Upper lobe of left lung (tissue), 6 donors: ENCODE measurements around the gene HCK. TPM values are rescaled to one million over a fixed set of nuclear protein-coding genes. Genes with fewer than 3 reads are reported as not detected.
A peak's percentile ranks its signal among the peaks of the same experiment; 100 is the strongest.

Experiments
- ATAC-seq, 2 donors: fragments of 200-7000 bp; cut with Tn5 transposase; one replicate each; pipeline ENCODE4 v1.9.1; 2022; ENCODE audit warnings: mild to moderate bottlenecking in 2 of 2, moderate library complexity in 2 of 2; ENCODE audit not compliant: low FRiP score in 2 of 2
- DNase-seq, 2 donors: peaks; one replicate each; pipeline ENCODE4 v3.0.0-alpha.2; 2019 to 2020
- H3K27ac ChIP-seq, 4 donors: fragments of 200-600 bp; sonication (generic); one replicate each; pipeline ENCODE4 v1.5.1; 2016 to 2019
- H3K27me3 ChIP-seq, 4 donors: fragments of 200-600 bp; sonication (generic); one replicate each; pipeline ENCODE4 v1.5.1; 2017 to 2019
- H3K36me3 ChIP-seq, 4 donors: fragments of 200-600 bp; sonication (generic); one replicate each; pipeline ENCODE4 v1.5.1; 2016 to 2019
- H3K4me1 ChIP-seq, 4 donors: fragments of 200-600 bp; sonication (generic); one replicate each; pipeline ENCODE4 v1.5.1; 2018 to 2019
- H3K4me3 ChIP-seq, 4 donors: fragments of 200-600 bp; sonication (generic); one replicate each; pipeline ENCODE4 v1.5.1; 2017 to 2019; ENCODE audit warnings: mild to moderate bottlenecking in 2 of 4, moderate library complexity in 1 of 4
- H3K9me3 ChIP-seq, 4 donors: fragments of 200-600 bp; sonication (generic); one replicate each; pipeline ENCODE4 v1.5.1; 2018 to 2019
- EP300 ChIP-seq, 4 donors: sonication (generic); formaldehyde crosslinking; IDR thresholded peaks; one replicate each; pipeline ENCODE4 v1.5.1; 2017; ENCODE audit warnings: antibody characterized with exemption in 4 of 4, control low read depth in 2 of 4
- POLR2A ChIP-seq, 4 donors: fragments of 450-650 bp; IDR thresholded peaks; one replicate each; pipeline ENCODE4 v1.5.1; 2016 to 2017; ENCODE audit warnings: antibody characterized with exemption in 4 of 4, mild to moderate bottlenecking in 2 of 4
- POLR2AphosphoS5 ChIP-seq, 2 donors: sonication (generic); formaldehyde crosslinking; IDR thresholded peaks; one replicate each; pipeline ENCODE4 v1.5.1; 2017; ENCODE audit warnings: antibody characterized with exemption in 2 of 2
- WGBS, 2 donors: methylation state at CpG; one replicate each; pipeline ENCODE4 v1.1.5; 2017 to 2018; 5-methylcytosine and 5-hydroxymethylcytosine counted together
- total RNA-seq, 6 donors: library from RNA; depleted of rRNA in 4 of 6; stranded (reverse); fragments of >200 nt in 4 of 6; gene quantifications; one replicate each; pipeline versions ENCODE4 v1.1.0 to v1.2.1, GENCODE V29; 2016 to 2021
- TF ChIP-seq, protein P1 (sequence below), 6 experiments: fragments of 450-650 bp in 4 of 6; fragments of 200-600 bp in 2 of 6; sonication (generic) in 2 of 6; IDR thresholded peaks; one replicate each; pipeline ENCODE4 v1.5.1; 2016 to 2019; ENCODE audit warnings: antibody characterized with exemption in 6 of 6
- donor health status: DM: no; HTN: no; CAD: no; lungs with moderate emphysema.
- donor health status: DM: no; HTN: yes; CAD: no; lungs with severe emphysema.

The HCK gene
- total RNA-seq, 6 donors from 2014 or later = 27.7 to 93.9 (median 69.1) TPM

GRCh38 chr20:32007787-32008616 lies 44.0 kb upstream of the HCK start:
- no peaks in the 10 kb centered on the region for H3K9me3 ChIP-seq
- ATAC-seq = peak in 1 of 2 donors; percentile 79
- H3K36me3 ChIP-seq = no peaks in the 10 kb centered on the region
- no peak for TF ChIP-seq EP300 (IDR thresholded peaks at IDR 0.05)
- peak; percentile 64 to 77 for TF ChIP-seq POLR2AphosphoS5 (IDR thresholded peaks at IDR 0.05)
- no peak for TF ChIP-seq POLR2A (IDR thresholded peaks at IDR 0.05)
- TF ChIP-seq, protein P1, sequence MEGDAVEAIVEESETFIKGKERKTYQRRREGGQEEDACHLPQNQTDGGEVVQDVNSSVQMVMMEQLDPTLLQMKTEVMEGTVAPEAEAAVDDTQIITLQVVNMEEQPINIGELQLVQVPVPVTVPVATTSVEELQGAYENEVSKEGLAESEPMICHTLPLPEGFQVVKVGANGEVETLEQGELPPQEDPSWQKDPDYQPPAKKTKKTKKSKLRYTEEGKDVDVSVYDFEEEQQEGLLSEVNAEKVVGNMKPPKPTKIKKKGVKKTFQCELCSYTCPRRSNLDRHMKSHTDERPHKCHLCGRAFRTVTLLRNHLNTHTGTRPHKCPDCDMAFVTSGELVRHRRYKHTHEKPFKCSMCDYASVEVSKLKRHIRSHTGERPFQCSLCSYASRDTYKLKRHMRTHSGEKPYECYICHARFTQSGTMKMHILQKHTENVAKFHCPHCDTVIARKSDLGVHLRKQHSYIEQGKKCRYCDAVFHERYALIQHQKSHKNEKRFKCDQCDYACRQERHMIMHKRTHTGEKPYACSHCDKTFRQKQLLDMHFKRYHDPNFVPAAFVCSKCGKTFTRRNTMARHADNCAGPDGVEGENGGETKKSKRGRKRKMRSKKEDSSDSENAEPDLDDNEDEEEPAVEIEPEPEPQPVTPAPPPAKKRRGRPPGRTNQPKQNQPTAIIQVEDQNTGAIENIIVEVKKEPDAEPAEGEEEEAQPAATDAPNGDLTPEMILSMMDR (IDR thresholded peaks at IDR 0.05) = no peak
- H3K27me3 ChIP-seq = no peaks in the 10 kb centered on the region
- no peak overlapping the region for H3K4me3 ChIP-seq
- H3K4me1 ChIP-seq = peaks cover 11 to 24% (median 18%) of the 10 kb centered on the region in 4 donors
- peak overlapping the region; percentile 4 to 87 (median 55) for H3K27ac ChIP-seq
- 31 to 32% methylated on average over 9 to 10 of the region's 10 CpGs for WGBS, 2 donors
- peak in 1 of 2 donors; percentile 38 for DNase-seq

DNA sequence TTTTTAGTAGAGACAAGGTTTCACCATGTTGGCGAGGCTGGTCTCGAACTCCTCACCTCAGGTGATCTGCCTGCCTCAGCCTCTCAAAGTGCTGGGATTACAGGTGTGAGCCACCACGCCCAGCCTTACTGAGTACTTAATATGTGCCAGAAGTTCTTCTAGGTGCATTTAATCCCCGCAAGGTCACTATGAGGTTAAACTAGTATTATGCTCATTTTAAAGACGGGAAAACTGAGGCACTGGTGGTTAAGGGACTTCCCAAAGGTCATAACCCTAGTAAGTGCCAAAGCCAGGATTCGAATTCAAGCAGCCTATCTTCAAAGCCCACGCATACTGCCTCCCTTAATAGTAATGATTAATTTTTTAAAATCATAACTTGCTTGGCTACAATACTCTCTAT lies 42.5 kb upstream of the HCK start:
- WGBS, 2 donors = 82 to 96% methylated on average over 7 of the region's 7 CpGs
- TF ChIP-seq EP300 (IDR thresholded peaks at IDR 0.05) (no peak), POLR2A (IDR thresholded peaks at IDR 0.05) (no peak), POLR2AphosphoS5 (IDR thresholded peaks at IDR 0.05) (no peak)
- TF ChIP-seq, protein P1 (IDR thresholded peaks at IDR 0.05) = no peak
- no peak for DNase-seq
- Histone ChIP-seq H3K36me3 (no peaks in the 10 kb centered on the region), H3K27me3 (no peaks in the 10 kb centered on the region), H3K4me3 (no peak overlapping the region), H3K9me3 (no peaks in the 10 kb centered on the region), H3K27ac (peak overlapping the region in 3 of 4 donors; percentile 74 to 87 (median 78)), H3K4me1 (peaks cover 11 to 24% (median 18%) of the 10 kb centered on the region in 4 donors)
- ATAC-seq = no peak

DNA sequence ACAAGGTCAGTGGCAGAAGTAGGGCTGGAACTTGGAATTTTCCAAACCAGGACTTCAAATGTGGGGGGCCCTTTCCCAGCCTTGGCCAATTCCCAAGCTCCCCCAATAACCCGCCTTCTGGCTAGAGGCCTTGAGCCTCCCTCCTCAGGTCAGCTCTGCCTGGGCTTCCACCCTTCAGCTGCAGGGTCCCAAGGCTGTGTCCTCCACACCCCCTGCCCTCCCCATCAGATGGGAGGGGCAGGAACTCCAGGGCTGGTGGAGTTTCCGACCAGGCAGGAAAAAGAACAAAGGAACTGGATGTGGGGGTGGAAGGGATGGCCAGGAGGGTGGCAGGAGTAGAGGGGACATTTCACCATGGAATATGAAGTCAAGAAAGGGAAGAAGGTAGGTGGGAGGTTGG lies 41.9 kb upstream of the HCK start, which contains the start of gene CCM2L:
TSS of gene CCM2L (plus strand) at position 338 of the 400 bp plus-strand sequence. CDS start at position 355, 17 bp downstream.
- no peaks in the 10 kb centered on the region for H3K27me3 ChIP-seq
- peak within 1 kb of the TSS; percentile 61 to 87 (median 76) for H3K27ac ChIP-seq
- H3K4me3 ChIP-seq = peak within 1 kb of the TSS; percentile 38 to 49 (median 46)
- DNase-seq (no peak), ATAC-seq (peak in 1 of 2 donors; percentile 35)
- no peaks in the 10 kb centered on the region for H3K36me3 ChIP-seq
- WGBS, 2 donors = 44 to 81% methylated on average over 2 of the region's 2 CpGs
- TF ChIP-seq, protein P1 (IDR thresholded peaks at IDR 0.05) = no peak
- peak; percentile 39 to 67 for TF ChIP-seq POLR2AphosphoS5 (IDR thresholded peaks at IDR 0.05)
- no peak for TF ChIP-seq EP300 (IDR thresholded peaks at IDR 0.05)
- no peak for TF ChIP-seq POLR2A (IDR thresholded peaks at IDR 0.05)
- peaks cover 11 to 24% (median 18%) of the 10 kb centered on the region in 4 donors for H3K4me1 ChIP-seq
- no peaks in the 10 kb centered on the region for H3K9me3 ChIP-seq

DNA sequence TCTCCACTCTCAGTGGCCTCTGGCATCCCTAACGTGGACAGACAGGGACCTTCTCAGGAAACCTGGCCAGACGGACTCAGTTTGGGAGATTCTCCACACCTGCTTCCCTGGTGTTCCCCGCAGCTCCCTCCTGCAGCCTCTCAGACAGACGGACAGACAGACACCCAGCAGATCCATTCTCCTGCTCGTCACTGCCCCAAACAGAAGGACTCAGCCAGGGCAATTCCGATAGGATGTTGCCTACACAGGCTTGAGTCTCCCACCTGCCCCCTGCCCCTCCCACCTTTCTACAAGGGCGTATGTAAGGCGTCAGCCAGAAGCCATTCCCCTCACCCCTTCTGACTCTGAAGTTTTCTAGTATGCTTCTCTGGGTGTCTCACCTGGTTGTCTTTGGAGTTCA lies 41.4 kb upstream of the HCK start:
- ATAC-seq (no peak), DNase-seq (no peak)
- TF ChIP-seq, protein P1 (IDR thresholded peaks at IDR 0.05) = no peak
- no peak for TF ChIP-seq POLR2AphosphoS5 (IDR thresholded peaks at IDR 0.05)
- no peak for TF ChIP-seq EP300 (IDR thresholded peaks at IDR 0.05)
- no peak for TF ChIP-seq POLR2A (IDR thresholded peaks at IDR 0.05)
- H3K4me1 ChIP-seq = peaks cover 11 to 24% (median 18%) of the 10 kb centered on the region in 4 donors
- peak overlapping the region; percentile 38 to 49 (median 46) for H3K4me3 ChIP-seq
- H3K36me3 ChIP-seq = no peaks in the 10 kb centered on the region
- peak overlapping the region; percentile 61 to 87 (median 76) for H3K27ac ChIP-seq
- WGBS, 2 donors = 32 to 50% methylated on average over 8 of the region's 8 CpGs
- no peaks in the 10 kb centered on the region for H3K27me3 ChIP-seq
- no peaks in the 10 kb centered on the region for H3K9me3 ChIP-seq
